NCI-H2171 treated with DMSO at 0.1 percent for 48 hours (cell line): ENCODE results near the gene GARIN1A.
"Not testable (repeated sequence)": the region's sequence is repeated elsewhere in the genome, so short reads cannot be mapped to it uniquely, and the experiment has no call there.

Experiments
- DNase-seq: peaks from one replicate; lab custom pipeline; 2025; lab: John Stamatoyannopoulos, UW

GARIN1A gene

GRCh38 chr7:128683738-128684137 lies 11.6 kb downstream of the GARIN1A start:
- DNase-seq = not testable (repeated sequence)

- DNase-seq = no peak
These were observed 15.0 kb downstream of the GARIN1A start for GRCh38 chr7:128687131-128687530.

GRCh38 chr7:128688492-128688891 lies 16.4 kb downstream of the GARIN1A start:
- no peak for DNase-seq

GRCh38 chr7:128689161-128689935 lies 17.3 kb downstream of the GARIN1A start:
- not testable (repeated sequence) for DNase-seq

GRCh38 chr7:128691227-128691626 lies 19.1 kb downstream of the GARIN1A start:
- no peak for DNase-seq

- no peak for DNase-seq
These were observed 20.7 kb downstream of the GARIN1A start for GRCh38 chr7:128692623-128693270.

- no peak for DNase-seq
These were observed 21.4 kb downstream of the GARIN1A start for GRCh38 chr7:128693373-128694015.

- no peak for DNase-seq
These were observed 22.6 kb downstream of the GARIN1A start for GRCh38 chr7:128694738-128695137.

- peak; percentile 40 for DNase-seq
These were observed 25.3 kb downstream of the GARIN1A start for GRCh38 chr7:128697302-128697905.

- no peak for DNase-seq
These were observed 27.2 kb downstream of the GARIN1A start for GRCh38 chr7:128699196-128699712.

GRCh38 chr7:128699895-128700294 lies 27.8 kb downstream of the GARIN1A start:
- no peak for DNase-seq

- no peak for DNase-seq
These were observed 29.1 kb downstream of the GARIN1A start for GRCh38 chr7:128701062-128701785.

GRCh38 chr7:128703609-128704241 lies 31.6 kb downstream of the GARIN1A start:
- DNase-seq = peak; percentile 43

- peak; percentile 45 for DNase-seq
These were observed 33.8 kb downstream of the GARIN1A start for GRCh38 chr7:128705891-128706333.

- DNase-seq = no peak
These were observed 35.7 kb downstream of the GARIN1A start for GRCh38 chr7:128707752-128708151.

- DNase-seq = no peak
These were observed 36.1 kb downstream of the GARIN1A start for GRCh38 chr7:128708235-128708634.

- no peak for DNase-seq
These were observed 36.7 kb downstream of the GARIN1A start for GRCh38 chr7:128708824-128709223.

GRCh38 chr7:128710481-128710880 lies 38.4 kb downstream of the GARIN1A start:
- no peak for DNase-seq

GRCh38 chr7:128713794-128714193 lies 41.7 kb downstream of the GARIN1A start:
- DNase-seq = no peak

GRCh38 chr7:128714701-128715495 lies 42.8 kb downstream of the GARIN1A start:
- DNase-seq = no peak
